ENCODE results near the gene TLK2. TPM values are rescaled to one million over a fixed set of nuclear protein-coding genes. Genes with fewer than 3 reads are reported as not detected.
"Not testable (repeated sequence)": the region's sequence is repeated elsewhere in the genome, so short reads cannot be mapped to it uniquely, and the experiment has no call there.

Gene TLK2
- total RNA-seq, 2 donors from 2014 or later: 45.2 to 71.5 TPM

- H3K4me1 ChIP-seq (ENCODE audit: control insufficient read depth in 1 of 2, low read depth in 2 of 2); H3K4me3 ChIP-seq; H3K36me3 ChIP-seq; H3K27ac ChIP-seq; ATAC-seq (ENCODE audit: insufficient number of reproducible peaks, low FRiP score, low read depth); H3K27me3 ChIP-seq (replicated peaks; ENCODE audit: insufficient read depth); DNase-seq (ENCODE audit: low spot score); H3K9me3 ChIP-seq: not testable (repeated sequence)
These were observed 37.8 kb downstream of the TLK2 start for GRCh38 chr17:62516376-62516775.

- not testable (repeated sequence) for H3K27me3 ChIP-seq (replicated peaks; ENCODE audit: insufficient read depth); ATAC-seq (ENCODE audit: insufficient number of reproducible peaks, low FRiP score, low read depth); DNase-seq (ENCODE audit: low spot score); H3K36me3 ChIP-seq; H3K4me3 ChIP-seq; H3K4me1 ChIP-seq (ENCODE audit: control insufficient read depth in 1 of 2, low read depth in 2 of 2); H3K9me3 ChIP-seq; H3K27ac ChIP-seq
These were observed 42.7 kb downstream of the TLK2 start for GRCh38 chr17:62521295-62521694.

- not testable (repeated sequence) for H3K27me3 ChIP-seq (replicated peaks; ENCODE audit: insufficient read depth); DNase-seq (ENCODE audit: low spot score); H3K27ac ChIP-seq; ATAC-seq (ENCODE audit: insufficient number of reproducible peaks, low FRiP score, low read depth); H3K4me1 ChIP-seq (ENCODE audit: control insufficient read depth in 1 of 2, low read depth in 2 of 2); H3K4me3 ChIP-seq; H3K36me3 ChIP-seq; H3K9me3 ChIP-seq
These were observed 45.5 kb downstream of the TLK2 start for GRCh38 chr17:62524077-62524476.

GRCh38 chr17:62525317-62525716 is 46.7 kb downstream of the TLK2 start:
- not testable (repeated sequence) for DNase-seq (ENCODE audit: low spot score); H3K27me3 ChIP-seq (replicated peaks; ENCODE audit: insufficient read depth); ATAC-seq (ENCODE audit: insufficient number of reproducible peaks, low FRiP score, low read depth); H3K9me3 ChIP-seq; H3K4me3 ChIP-seq; H3K27ac ChIP-seq; H3K4me1 ChIP-seq (ENCODE audit: control insufficient read depth in 1 of 2, low read depth in 2 of 2); H3K36me3 ChIP-seq

GRCh38 chr17:62530936-62531335 is 52.3 kb downstream of the TLK2 start:
- not testable (repeated sequence) for DNase-seq (ENCODE audit: low spot score); H3K27ac ChIP-seq; H3K4me3 ChIP-seq; H3K4me1 ChIP-seq (ENCODE audit: control insufficient read depth in 1 of 2, low read depth in 2 of 2); H3K27me3 ChIP-seq (replicated peaks; ENCODE audit: insufficient read depth); ATAC-seq (ENCODE audit: insufficient number of reproducible peaks, low FRiP score, low read depth); H3K36me3 ChIP-seq; H3K9me3 ChIP-seq

- not testable (repeated sequence) for H3K4me3 ChIP-seq; H3K9me3 ChIP-seq; H3K4me1 ChIP-seq (ENCODE audit: control insufficient read depth in 1 of 2, low read depth in 2 of 2); H3K27me3 ChIP-seq (replicated peaks; ENCODE audit: insufficient read depth); ATAC-seq (ENCODE audit: insufficient number of reproducible peaks, low FRiP score, low read depth); H3K27ac ChIP-seq; DNase-seq (ENCODE audit: low spot score)
- H3K36me3 ChIP-seq: peaks cover 17% of the 10 kb centered on the region
These were observed 57.9 kb downstream of the TLK2 start for GRCh38 chr17:62536557-62536956.

GRCh38 chr17:62541073-62541472 is 62.4 kb downstream of the TLK2 start:
- DNase-seq (ENCODE audit: low spot score); H3K36me3 ChIP-seq; H3K4me3 ChIP-seq; ATAC-seq (ENCODE audit: insufficient number of reproducible peaks, low FRiP score, low read depth); H3K4me1 ChIP-seq (ENCODE audit: control insufficient read depth in 1 of 2, low read depth in 2 of 2); H3K9me3 ChIP-seq; H3K27me3 ChIP-seq (replicated peaks; ENCODE audit: insufficient read depth); H3K27ac ChIP-seq: not testable (repeated sequence)

- not testable (repeated sequence) for H3K9me3 ChIP-seq; H3K4me3 ChIP-seq; ATAC-seq (ENCODE audit: insufficient number of reproducible peaks, low FRiP score, low read depth); H3K36me3 ChIP-seq; DNase-seq (ENCODE audit: low spot score); H3K4me1 ChIP-seq (ENCODE audit: control insufficient read depth in 1 of 2, low read depth in 2 of 2); H3K27me3 ChIP-seq (replicated peaks; ENCODE audit: insufficient read depth); H3K27ac ChIP-seq
These were observed 64.7 kb downstream of the TLK2 start for GRCh38 chr17:62543278-62543775.

- not testable (repeated sequence) for H3K4me3 ChIP-seq; H3K27ac ChIP-seq; H3K4me1 ChIP-seq (ENCODE audit: control insufficient read depth in 1 of 2, low read depth in 2 of 2); ATAC-seq (ENCODE audit: insufficient number of reproducible peaks, low FRiP score, low read depth); H3K9me3 ChIP-seq; H3K36me3 ChIP-seq; DNase-seq (ENCODE audit: low spot score); H3K27me3 ChIP-seq (replicated peaks; ENCODE audit: insufficient read depth)
These were observed 67.4 kb downstream of the TLK2 start for GRCh38 chr17:62546066-62546465.
